Left colon (tissue), 2 donors: ENCODE measurements around the gene TMEM121. TPM values are rescaled to one million over a fixed set of nuclear protein-coding genes. Genes with fewer than 3 reads are reported as not detected.

Source experiments
- ATAC-seq: fragments of 200-7000 bp; cut with Tn5 transposase; one replicate; pipeline ENCODE4 v1.9.1; 2020; ENCODE audit warnings: mild to moderate bottlenecking, moderate library complexity
- DNase-seq, 2 donors: peaks; one replicate each; pipeline ENCODE4 v3.0.0-alpha.2; 2020
- intact Hi-C, 2 donors: fragments of 100-400 bp; cut with DNase I in 1 of 2; cut with micrococcal nuclease in 1 of 2; formaldehyde crosslinking; loops; one replicate each; pipeline versions ENCODE4 v1.11.2 to v1.14.0; 2022; cut with DNase I, micrococcal nuclease
- total RNA-seq, 2 donors: library from RNA; stranded (reverse); fragmentation: NEBNext Ultra II Directional; extraction: Animal tissue kit (Norgen Biotek cat#: 25700); gene quantifications; one replicate each; pipeline ENCODE4 v1.2.1, GENCODE V29; 2021
- donor health status: DM: no; HTN: no; CAD: no.
- donor health status: DM: yes; HTN: yes; CAD: no.

Gene TMEM121
- total RNA-seq, 2 donors from 2014 or later, result 0.37 to 0.95 TPM

GRCh38 chr14:105486163-105486973, 40.0 kb upstream of the TMEM121 start, which contains the start of gene CRIP1:
Gene CRIP1, plus strand, starts transcription at chr14:105486886. Its CDS starts 374 bp downstream, at chr14:105487260.
- DNase-seq (peak in 1 of 2 donors; percentile 50), ATAC-seq (no peak)
- intact Hi-C loops, result no loop called here

GRCh38 chr14:105486974-105487448, 39.4 kb upstream of the TMEM121 start:
- DNase-seq, result peak; percentile 78 to 80
- no peak for ATAC-seq
- intact Hi-C loops, result no loop called here

GRCh38 chr14:105487449-105487985, 38.9 kb upstream of the TMEM121 start:
- intact Hi-C loops, result no loop called here
- ATAC-seq, result peak; percentile 11
- DNase-seq, result peak; percentile 77 to 80

- peak; percentile 72 to 74 for DNase-seq
- ATAC-seq, result no peak
- intact Hi-C loops, result no loop called here
These were observed 38.2 kb upstream of the TMEM121 start for GRCh38 chr14:105487986-105488777.

GRCh38 chr14:105488781-105489541, 37.4 kb upstream of the TMEM121 start:
- ATAC-seq (no peak), DNase-seq (peak in 1 of 2 donors; percentile 37)
- intact Hi-C loops, result no loop called here

- intact Hi-C loops, result no loop called here
- peak; percentile 35 for ATAC-seq
- DNase-seq, result peak; percentile 90 to 92
These were observed 36.7 kb upstream of the TMEM121 start for GRCh38 chr14:105489542-105490266.

GRCh38 chr14:105490267-105490571, 36.2 kb upstream of the TMEM121 start:
- DNase-seq (no peak), ATAC-seq (no peak)
- intact Hi-C loops, result no loop called here

GRCh38 chr14:105490572-105491365, 35.6 kb upstream of the TMEM121 start, which contains the start of gene TEDC1:
Gene TEDC1, plus strand, starts transcription at chr14:105491246. Its CDS starts 130 bp downstream, at chr14:105491376.
- intact Hi-C loops, result no loop called here
- ATAC-seq (peak; percentile 70), DNase-seq (peak; percentile 98 to 100)

GRCh38 chr14:105491366-105491973, 34.9 kb upstream of the TMEM121 start:
- peak; percentile 37 for ATAC-seq
- peak; percentile 77 to 85 for DNase-seq
- intact Hi-C loops, result no loop called here

- intact Hi-C loops, result no loop called here
- DNase-seq (peak; percentile 28 to 31), ATAC-seq (no peak)
These were observed 34.1 kb upstream of the TMEM121 start for GRCh38 chr14:105492031-105492970.

GRCh38 chr14:105492971-105493871, 33.2 kb upstream of the TMEM121 start:
- intact Hi-C loops, result no loop called here
- no peak for ATAC-seq
- peak in 1 of 2 donors; percentile 25 for DNase-seq

- DNase-seq, result peak in 1 of 2 donors; percentile 22
- ATAC-seq, result no peak
- intact Hi-C loops, result no loop called here
These were observed 32.3 kb upstream of the TMEM121 start for GRCh38 chr14:105493921-105494605.

GRCh38 chr14:105494606-105494929, 31.8 kb upstream of the TMEM121 start:
- no peak for ATAC-seq
- peak in 1 of 2 donors; percentile 17 for DNase-seq
- intact Hi-C loops, result no loop called here
